ENCODE measurements around the gene POLD4. TPM values are rescaled to one million over a fixed set of nuclear protein-coding genes. Genes with fewer than 3 reads are reported as not detected.

The POLD4 gene
- total and polyA plus RNA-seq, 4 donors, result 18.8 to 246 (median 86.0) TPM

GRCh38 chr11:67366961-67367760 is 13.8 kb upstream of the POLD4 start:
- DNase-seq (ENCODE audit: low spot score), result no peak
- peaks cover 0 to 7% (median under 1%) of the 10 kb centered on the region in 4 donors for H3K4me1 ChIP-seq (ENCODE audit: control insufficient read depth in 4 of 4, insufficient read depth in 4 of 4, low read length in 3 of 4)
- TF ChIP-seq SP1 (IDR thresholded peaks at IDR 0.05), result no peak
- no peak for TF ChIP-seq GABPA (IDR thresholded peaks at IDR 0.05 in 1 of 2, conservative IDR thresholded peaks at IDR 0.05 in 1 of 2)
- H3K27ac ChIP-seq (ENCODE audit: low read depth in 1 of 2, low read length in 2 of 2), result no peak overlapping the region
- no peak overlapping the region for H3K4me3 ChIP-seq (ENCODE audit: low read depth in 1 of 3, low read length in 3 of 3)
- no peaks in the 10 kb centered on the region for H3K9me3 ChIP-seq (ENCODE audit: control insufficient read depth in 4 of 4, low read length in 3 of 4)
- no peaks in the 10 kb centered on the region for H3K27me3 ChIP-seq (ENCODE audit: control insufficient read depth in 4 of 4, insufficient read depth in 4 of 4, low read length in 3 of 4)
- H3K36me3 ChIP-seq (ENCODE audit: control insufficient read depth in 4 of 4, insufficient read depth in 3 of 4, low read depth in 1 of 4, low read length in 3 of 4), result no peaks in the 10 kb centered on the region
- 79% methylated on average over 25 of the region's 25 CpGs for WGBS
- H3K9ac ChIP-seq (ENCODE audit: low read depth in 1 of 2, low read length in 2 of 2), result no peak overlapping the region

GRCh38 chr11:67366546-67366945 is 13.2 kb upstream of the POLD4 start:
- WGBS, result 71% methylated on average over 8 of the region's 8 CpGs
- no peak overlapping the region for H3K9ac ChIP-seq (ENCODE audit: low read depth in 1 of 2, low read length in 2 of 2)
- DNase-seq (ENCODE audit: low spot score), result no peak
- no peaks in the 10 kb centered on the region for H3K27me3 ChIP-seq (ENCODE audit: control insufficient read depth in 4 of 4, insufficient read depth in 4 of 4, low read length in 3 of 4)
- no peak overlapping the region for H3K27ac ChIP-seq (ENCODE audit: low read depth in 1 of 2, low read length in 2 of 2)
- TF ChIP-seq TAF1 (conservative IDR thresholded peaks at IDR 0.05) (no peak), GABPA (IDR thresholded peaks at IDR 0.05 in 1 of 2, conservative IDR thresholded peaks at IDR 0.05 in 1 of 2) (no peak)
- no peak overlapping the region for H3K4me3 ChIP-seq (ENCODE audit: low read depth in 1 of 3, low read length in 3 of 3)
- peaks cover 0 to 2% (median 0%) of the 10 kb centered on the region in 4 donors for H3K4me1 ChIP-seq (ENCODE audit: control insufficient read depth in 4 of 4, insufficient read depth in 4 of 4, low read length in 3 of 4)
- no peaks in the 10 kb centered on the region for H3K36me3 ChIP-seq (ENCODE audit: control insufficient read depth in 4 of 4, insufficient read depth in 3 of 4, low read depth in 1 of 4, low read length in 3 of 4)
- no peaks in the 10 kb centered on the region for H3K9me3 ChIP-seq (ENCODE audit: control insufficient read depth in 4 of 4, low read length in 3 of 4)

- Histone ChIP-seq H3K4me3 (ENCODE audit: low read depth in 1 of 3, low read length in 3 of 3) (no peak overlapping the region), H3K27ac (ENCODE audit: low read depth in 1 of 2, low read length in 2 of 2) (no peak overlapping the region), H3K36me3 (ENCODE audit: control insufficient read depth in 4 of 4, insufficient read depth in 3 of 4, low read depth in 1 of 4, low read length in 3 of 4) (no peaks in the 10 kb centered on the region), H3K27me3 (ENCODE audit: control insufficient read depth in 4 of 4, insufficient read depth in 4 of 4, low read length in 3 of 4) (no peaks in the 10 kb centered on the region), H3K9me3 (ENCODE audit: control insufficient read depth in 4 of 4, low read length in 3 of 4) (no peaks in the 10 kb centered on the region), H3K4me1 (ENCODE audit: control insufficient read depth in 4 of 4, insufficient read depth in 4 of 4, low read length in 3 of 4) (no peaks in the 10 kb centered on the region), H3K9ac (ENCODE audit: low read depth in 1 of 2, low read length in 2 of 2) (no peak overlapping the region)
- no peak for DNase-seq (ENCODE audit: low spot score)
- WGBS, result 89% methylated on average over 14 of the region's 14 CpGs
- TF ChIP-seq CTCF (IDR thresholded peaks at IDR 0.05; ENCODE audit: low read depth, low read length, missing input control) (no peak), RXRA (IDR thresholded peaks at IDR 0.05) (no peak), MAX (IDR thresholded peaks at IDR 0.05) (no peak), ATF3 (IDR thresholded peaks at IDR 0.05) (no peak), GABPA (IDR thresholded peaks at IDR 0.05 in 1 of 2, conservative IDR thresholded peaks at IDR 0.05 in 1 of 2) (no peak), JUND (IDR thresholded peaks at IDR 0.05) (no peak), YY1 (IDR thresholded peaks at IDR 0.05) (no peak), TAF1 (conservative IDR thresholded peaks at IDR 0.05) (no peak)
Measured at GRCh38 chr11:67365736-67366444, 12.5 kb upstream of the POLD4 start.
